ENCODE measurements around the gene CD82. TPM values are rescaled to one million over a fixed set of nuclear protein-coding genes. Genes with fewer than 3 reads are reported as not detected.
"Not testable (repeated sequence)": the region's sequence is repeated elsewhere in the genome, so short reads cannot be mapped to it uniquely, and the experiment has no call there.

The CD82 gene
- total RNA-seq, 1 experiment from 2014 or later: 8.2 TPM

DNA sequence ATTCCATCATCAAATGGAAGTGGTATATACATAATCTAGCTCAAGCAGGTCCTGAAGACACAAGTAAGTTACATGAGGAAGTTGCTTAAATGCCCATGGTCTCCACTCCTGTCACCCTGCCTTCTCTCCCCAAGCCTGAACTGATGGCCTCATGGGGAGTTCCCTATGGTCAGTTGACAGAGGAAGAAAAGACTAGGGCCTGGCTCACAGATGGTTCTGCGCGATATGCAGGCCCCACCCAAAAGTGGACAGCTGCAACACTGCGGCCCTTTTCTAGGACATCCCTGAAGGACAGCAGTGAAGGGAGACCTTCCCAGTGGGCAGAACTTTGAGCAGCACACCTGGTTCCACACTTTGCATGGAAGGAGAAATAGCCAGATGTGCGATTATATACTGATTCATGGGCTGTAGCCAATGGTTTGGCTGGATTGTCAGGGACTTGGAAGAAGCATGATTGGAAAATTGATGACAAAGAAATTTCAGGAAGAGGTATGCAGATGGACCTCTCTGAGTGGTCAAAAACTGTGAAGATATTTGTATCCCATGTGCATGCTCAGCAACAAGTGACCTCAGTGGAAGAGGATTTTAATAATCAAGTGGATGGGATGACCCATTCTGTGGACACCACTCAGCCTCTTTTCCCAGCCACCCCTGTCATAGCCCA, 17.3 kb upstream of the CD82 start:
- Histone ChIP-seq H3K9me3 (ENCODE audit: low read depth, low read length, poor library complexity, severe bottlenecking) (no peaks in the 10 kb centered on the region), H3K4me1 (ENCODE audit: insufficient read depth, low read length, poor library complexity, severe bottlenecking) (no peaks in the 10 kb centered on the region), H3K4me3 (ENCODE audit: low read depth, low read length, poor library complexity, severe bottlenecking) (no peak overlapping the region), H3K27me3 (replicated peaks; ENCODE audit: insufficient read depth, low read depth, low read length, poor library complexity) (no peaks in the 10 kb centered on the region), H3K27ac (ENCODE audit: low read depth, low read length, poor library complexity, severe bottlenecking) (no peak overlapping the region), H3K36me3 (ENCODE audit: insufficient read depth, low read length, poor library complexity, severe bottlenecking) (no peaks in the 10 kb centered on the region)
- CTCF ChIA-PET: no interaction called here
- TF ChIP-seq, protein P1, sequence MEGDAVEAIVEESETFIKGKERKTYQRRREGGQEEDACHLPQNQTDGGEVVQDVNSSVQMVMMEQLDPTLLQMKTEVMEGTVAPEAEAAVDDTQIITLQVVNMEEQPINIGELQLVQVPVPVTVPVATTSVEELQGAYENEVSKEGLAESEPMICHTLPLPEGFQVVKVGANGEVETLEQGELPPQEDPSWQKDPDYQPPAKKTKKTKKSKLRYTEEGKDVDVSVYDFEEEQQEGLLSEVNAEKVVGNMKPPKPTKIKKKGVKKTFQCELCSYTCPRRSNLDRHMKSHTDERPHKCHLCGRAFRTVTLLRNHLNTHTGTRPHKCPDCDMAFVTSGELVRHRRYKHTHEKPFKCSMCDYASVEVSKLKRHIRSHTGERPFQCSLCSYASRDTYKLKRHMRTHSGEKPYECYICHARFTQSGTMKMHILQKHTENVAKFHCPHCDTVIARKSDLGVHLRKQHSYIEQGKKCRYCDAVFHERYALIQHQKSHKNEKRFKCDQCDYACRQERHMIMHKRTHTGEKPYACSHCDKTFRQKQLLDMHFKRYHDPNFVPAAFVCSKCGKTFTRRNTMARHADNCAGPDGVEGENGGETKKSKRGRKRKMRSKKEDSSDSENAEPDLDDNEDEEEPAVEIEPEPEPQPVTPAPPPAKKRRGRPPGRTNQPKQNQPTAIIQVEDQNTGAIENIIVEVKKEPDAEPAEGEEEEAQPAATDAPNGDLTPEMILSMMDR (conservative IDR thresholded peaks at IDR 0.05; ENCODE audit: low read depth, low read length): no peak
- TF ChIP-seq EZH2 (IDR thresholded peaks at IDR 0.05; ENCODE audit: borderline replicate concordance, low read depth, low read length, poor library complexity, severe bottlenecking): no peak
- BruUV-seq (replicated peaks): no TSS peak
- intact Hi-C loops (cut with micrococcal nuclease; ENCODE audit: unreplicated experiment): no loop called here
- DNase-seq (ENCODE audit: low spot score): no peak
- POLR2A ChIA-PET (ENCODE audit: low non-redundant PET): no interaction called here

DNA sequence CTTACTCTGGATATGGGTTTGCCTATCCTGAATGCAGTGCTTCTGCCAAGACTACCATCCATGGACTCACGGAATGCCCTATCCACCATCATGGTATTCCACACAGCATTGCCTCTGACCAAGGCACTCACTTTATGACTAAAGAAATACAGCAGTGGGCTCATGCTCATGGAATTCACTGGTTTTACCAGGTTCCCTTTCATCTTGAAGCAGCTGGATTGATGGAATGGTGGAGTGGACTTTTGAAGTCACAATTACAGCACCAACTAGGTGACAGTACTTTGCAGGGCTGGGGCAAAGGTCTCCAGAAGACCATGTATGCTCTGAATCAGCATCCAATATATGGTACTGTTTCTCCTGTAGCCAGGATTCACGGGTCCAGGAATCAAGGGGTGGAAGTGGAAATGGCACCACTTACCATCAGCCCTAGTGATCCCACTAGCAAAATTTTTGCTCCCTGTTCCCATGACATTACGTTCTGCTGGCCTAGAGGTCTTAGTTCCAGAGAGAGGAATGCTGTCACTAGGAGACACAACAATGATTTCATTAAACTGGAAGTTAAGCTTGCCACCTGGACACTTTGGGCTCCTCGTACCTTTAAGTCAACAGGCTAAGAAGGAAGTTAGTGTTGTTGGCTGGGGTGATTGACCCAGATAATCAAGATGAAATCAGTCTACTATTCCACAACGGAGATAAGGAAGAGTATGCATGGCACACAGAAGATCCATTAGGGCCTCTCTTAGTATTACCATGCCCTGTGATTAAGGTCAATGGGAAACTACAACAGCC, 16.3 kb upstream of the CD82 start:
- CTCF ChIA-PET; POLR2A ChIA-PET (ENCODE audit: low non-redundant PET); H3K4me1 ChIP-seq (ENCODE audit: insufficient read depth, low read length, poor library complexity, severe bottlenecking); H3K4me3 ChIP-seq (ENCODE audit: low read depth, low read length, poor library complexity, severe bottlenecking); DNase-seq (ENCODE audit: low spot score); BruUV-seq (replicated peaks); H3K27me3 ChIP-seq (replicated peaks; ENCODE audit: insufficient read depth, low read depth, low read length, poor library complexity); H3K36me3 ChIP-seq (ENCODE audit: insufficient read depth, low read length, poor library complexity, severe bottlenecking); intact Hi-C loops (cut with micrococcal nuclease; ENCODE audit: unreplicated experiment); H3K9me3 ChIP-seq (ENCODE audit: low read depth, low read length, poor library complexity, severe bottlenecking); H3K27ac ChIP-seq (ENCODE audit: low read depth, low read length, poor library complexity, severe bottlenecking): not testable (repeated sequence)

DNA sequence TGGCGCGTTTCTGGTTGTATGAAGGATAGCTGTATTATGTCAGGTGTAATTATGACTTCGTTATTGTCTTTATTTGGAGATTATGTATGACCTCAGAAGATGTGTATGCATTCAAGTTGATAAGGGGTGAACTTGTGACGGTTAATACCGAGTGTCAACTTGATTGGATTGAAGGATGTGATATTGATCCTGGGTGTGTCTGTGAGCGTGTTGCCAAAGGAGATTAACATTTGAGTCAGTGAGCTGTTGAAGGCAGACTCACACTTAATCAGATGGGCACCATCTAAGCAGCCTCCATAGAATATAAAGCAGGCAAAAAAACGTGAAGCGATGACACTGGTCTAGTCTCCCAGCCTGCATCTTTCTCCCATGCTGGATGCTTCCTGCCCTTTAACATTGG, 15.3 kb upstream of the CD82 start:
- POLR2A ChIA-PET (ENCODE audit: low non-redundant PET): no interaction called here
- Histone ChIP-seq H3K9me3 (ENCODE audit: low read depth, low read length, poor library complexity, severe bottlenecking) (no peaks in the 10 kb centered on the region), H3K27ac (ENCODE audit: low read depth, low read length, poor library complexity, severe bottlenecking) (no peak overlapping the region), H3K4me3 (ENCODE audit: low read depth, low read length, poor library complexity, severe bottlenecking) (no peak overlapping the region), H3K27me3 (replicated peaks; ENCODE audit: insufficient read depth, low read depth, low read length, poor library complexity) (no peaks in the 10 kb centered on the region), H3K4me1 (ENCODE audit: insufficient read depth, low read length, poor library complexity, severe bottlenecking) (no peaks in the 10 kb centered on the region), H3K36me3 (ENCODE audit: insufficient read depth, low read length, poor library complexity, severe bottlenecking) (no peaks in the 10 kb centered on the region)
- CTCF ChIA-PET: no interaction called here
- TF ChIP-seq, protein P1 (conservative IDR thresholded peaks at IDR 0.05; ENCODE audit: low read depth, low read length): no peak
- no peak for TF ChIP-seq EZH2 (IDR thresholded peaks at IDR 0.05; ENCODE audit: borderline replicate concordance, low read depth, low read length, poor library complexity, severe bottlenecking)
- BruUV-seq (replicated peaks): no TSS peak
- no peak for DNase-seq (ENCODE audit: low spot score)
- intact Hi-C loops (cut with micrococcal nuclease; ENCODE audit: unreplicated experiment): no loop called here

All from A673 (cell line).